HG03469 (cell line): Measurements from ENCODE around the gene COX5A.
"Not testable (repeated sequence)": the region's sequence is repeated elsewhere in the genome, so short reads cannot be mapped to it uniquely, and the experiment has no call there.

Source experiments
- ATAC-seq: cut with Tn5 transposase; IDR thresholded peaks from one replicate; pipeline ENCODE4 v1.9.1; 2021; ENCODE audit warnings: mild to moderate bottlenecking, moderate library complexity, moderate number of reproducible peaks; ENCODE audit not compliant: unreplicated experiment

COX5A gene

DNA sequence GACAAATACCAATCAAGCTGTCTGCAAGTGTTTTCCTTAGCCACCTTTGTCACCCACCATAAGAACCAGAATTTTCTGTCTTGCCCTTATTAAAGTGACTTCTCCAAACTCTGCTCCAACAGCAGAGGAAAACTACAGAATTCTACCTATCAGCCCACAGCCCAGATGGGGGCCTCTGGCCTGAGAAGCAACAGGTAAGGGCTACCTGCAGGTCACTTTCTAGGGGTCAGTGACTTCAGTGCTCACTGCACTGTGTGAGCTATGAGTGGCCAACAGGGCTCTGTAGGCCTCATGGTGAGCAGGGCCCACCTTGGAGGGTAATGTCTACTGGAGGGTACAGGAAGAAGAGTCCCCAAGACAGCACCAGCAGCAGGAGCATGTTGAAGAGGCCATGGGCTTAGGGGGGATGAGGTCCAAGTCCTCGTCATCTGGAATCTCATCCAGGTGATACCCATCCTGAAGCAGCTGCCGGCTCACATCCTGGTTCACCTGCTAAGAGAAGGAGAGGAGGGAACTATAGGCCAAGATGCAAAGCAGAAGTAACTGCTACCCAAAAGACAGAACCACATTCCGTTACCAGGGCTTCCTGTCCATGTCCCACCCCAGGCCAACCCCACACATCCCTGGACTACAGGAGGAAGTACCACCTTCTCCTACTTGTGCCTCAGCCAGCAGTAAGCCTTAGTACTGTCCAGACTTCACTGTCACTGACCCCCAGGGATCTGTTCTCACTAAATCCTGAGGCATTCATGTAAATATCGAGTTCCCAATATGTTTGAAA, 35.4 kb downstream of the COX5A start:
- no peak for ATAC-seq

- ATAC-seq, result no peak
These were observed 36.2 kb downstream of the COX5A start for GRCh38 chr15:74901612-74902063.

DNA sequence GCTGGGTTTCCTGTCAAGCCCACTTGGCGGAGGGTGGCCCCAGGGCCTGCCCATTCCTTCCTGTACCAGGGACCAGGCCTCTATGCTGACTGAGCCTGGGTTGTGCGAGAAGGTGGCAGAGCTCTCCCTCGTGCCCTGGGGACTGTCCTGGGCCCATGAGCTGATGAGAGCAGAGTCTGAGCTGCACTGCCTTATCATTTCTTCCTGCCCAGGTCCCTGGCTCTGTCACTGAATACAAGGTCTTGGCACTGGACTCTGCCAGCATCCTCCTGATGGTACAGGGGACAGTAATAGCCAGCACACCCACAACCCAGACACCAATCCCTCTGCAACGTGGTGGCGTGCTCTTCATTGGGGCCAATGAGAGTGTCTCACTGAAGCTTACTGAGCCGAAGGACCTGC, 40.6 kb downstream of the COX5A start:
- ATAC-seq, result no peak

- ATAC-seq, result no peak
These were observed 41.6 kb downstream of the COX5A start for GRCh38 chr15:74896316-74896715.

DNA sequence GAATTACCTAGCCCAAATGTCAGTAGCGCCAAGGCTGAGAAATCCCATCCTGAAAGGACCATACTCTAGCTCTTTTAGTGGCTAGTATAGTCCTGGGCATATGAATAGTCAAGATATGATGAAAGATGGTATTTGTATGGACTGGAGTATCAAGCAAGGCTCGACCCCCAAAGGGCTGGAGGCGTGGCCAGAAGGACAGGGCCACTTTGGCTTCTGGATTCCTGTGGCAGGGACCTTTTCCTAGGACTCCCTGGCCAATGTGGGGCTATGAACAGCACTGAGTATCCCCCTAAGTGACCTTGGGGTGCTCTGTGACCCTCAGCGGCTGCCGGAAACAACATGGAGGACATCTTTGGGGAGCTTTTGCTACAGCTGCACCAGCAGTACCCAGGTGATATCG, 42.0 kb downstream of the COX5A start:
- no peak for ATAC-seq

- ATAC-seq, result not testable (repeated sequence)
These were observed 43.5 kb downstream of the COX5A start for GRCh38 chr15:74894383-74894782.

DNA sequence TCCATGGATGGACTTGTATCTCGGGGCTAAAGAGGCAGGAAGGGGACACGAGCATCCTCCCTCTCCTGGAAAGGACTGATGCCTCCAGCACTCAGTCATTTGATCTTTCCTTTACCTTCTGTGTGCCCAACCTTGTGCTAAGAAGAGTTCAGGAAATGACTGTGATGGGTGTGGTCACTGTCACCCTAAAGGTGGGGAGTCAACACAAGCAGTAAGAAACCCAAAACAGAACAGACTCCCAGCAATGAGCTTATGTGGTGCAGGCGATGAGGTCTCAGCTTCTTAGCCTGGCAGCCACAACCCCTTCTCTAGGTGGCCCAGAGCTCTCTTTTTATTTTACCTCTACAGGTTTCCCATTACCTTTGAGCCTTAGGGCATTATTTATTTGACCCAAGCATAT, 44.2 kb downstream of the COX5A start:
- ATAC-seq, result no peak

- no peak for ATAC-seq
These were observed 44.9 kb downstream of the COX5A start for GRCh38 chr15:74892931-74893330.

DNA sequence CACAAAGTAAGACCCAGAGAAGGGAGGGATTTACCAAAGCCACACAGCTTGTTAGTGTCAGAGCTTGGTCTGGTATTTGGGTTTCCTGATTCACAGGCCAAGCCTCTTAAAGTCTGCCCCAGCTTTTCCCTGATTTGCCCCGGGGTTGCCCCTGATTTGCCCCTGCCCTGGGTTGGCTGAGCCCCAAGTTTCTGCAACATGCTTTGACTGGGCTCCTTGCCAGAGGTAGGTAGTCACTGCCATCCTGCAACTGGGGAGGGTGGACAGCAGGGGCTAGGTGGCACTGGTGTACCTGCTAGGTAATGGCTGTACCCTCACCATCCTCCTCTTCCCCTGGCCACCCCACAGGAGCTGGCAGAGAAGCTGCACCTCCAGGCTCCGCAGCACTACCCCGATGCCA, 45.6 kb downstream of the COX5A start:
- no peak for ATAC-seq

- no peak for ATAC-seq
These were observed 46.4 kb downstream of the COX5A start for GRCh38 chr15:74891469-74891868.

- ATAC-seq, result no peak
These were observed 47.3 kb downstream of the COX5A start for GRCh38 chr15:74890665-74890960.

DNA sequence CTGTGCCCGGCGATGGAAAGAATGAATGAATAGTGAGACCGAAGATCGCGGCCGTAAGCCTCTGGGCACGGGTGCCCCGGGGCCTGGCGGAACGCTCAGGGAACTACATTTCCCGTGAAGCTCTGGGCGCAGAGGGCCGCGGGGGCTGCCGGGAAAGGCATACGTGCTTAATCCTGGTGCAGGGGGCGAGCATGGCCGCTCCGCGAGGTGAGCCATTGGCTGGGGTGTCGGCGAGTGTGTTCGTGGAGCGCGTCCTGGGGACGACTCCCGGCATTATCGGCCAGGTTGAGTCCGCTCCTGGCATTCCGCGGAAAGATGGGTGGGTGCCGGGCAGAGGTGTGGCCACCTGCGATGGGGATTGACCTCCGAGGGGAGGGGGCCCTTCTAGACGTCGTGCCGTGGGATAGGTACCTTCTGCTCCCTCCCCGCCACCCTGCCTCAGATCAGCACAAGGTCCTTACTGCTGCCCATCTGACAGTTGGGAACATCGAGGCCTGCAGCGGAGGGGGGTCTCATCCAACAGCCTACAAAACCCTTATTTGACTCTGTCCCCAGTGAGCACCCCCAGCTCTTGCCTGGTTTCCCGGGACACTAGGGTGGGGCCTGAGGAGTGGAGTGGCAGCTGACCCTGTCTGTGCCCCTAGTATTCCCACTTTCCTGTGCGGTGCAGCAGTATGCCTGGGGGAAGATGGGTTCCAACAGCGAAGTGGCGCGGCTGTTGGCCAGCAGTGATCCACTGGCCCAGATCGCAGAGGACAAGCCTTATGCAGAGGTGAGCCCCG, 47.8 kb downstream of the COX5A start, which contains the start of gene MPI:
Gene MPI (plus strand): TSS at position 160 of the 782 bp plus-strand sequence. CDS start 32 bp downstream, at position 192.
- no peak for ATAC-seq

- no peak for ATAC-seq
These were observed 48.4 kb downstream of the COX5A start for GRCh38 chr15:74889390-74889882.

DNA sequence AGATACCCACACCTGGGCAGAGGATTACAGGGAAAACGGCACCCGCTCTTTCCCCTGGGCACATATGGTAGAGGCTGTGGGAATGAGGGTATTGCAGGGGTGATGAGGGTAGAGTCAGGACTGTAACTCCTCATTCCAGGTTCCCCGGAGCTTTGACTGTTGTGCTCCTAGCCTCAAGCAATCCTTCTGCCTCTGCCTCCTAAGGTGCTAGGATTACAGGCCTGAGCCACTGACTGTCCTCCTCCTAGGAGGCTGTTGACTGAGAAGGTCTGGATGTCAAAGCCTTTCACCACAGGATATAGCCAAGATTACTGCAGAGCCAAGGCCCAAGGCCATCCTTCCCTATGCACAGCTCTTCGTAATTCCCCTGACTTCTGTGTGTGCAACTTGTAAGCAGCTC, 49.2 kb downstream of the COX5A start:
- no peak for ATAC-seq

GRCh38 chr15:74887537-74888193, 50.2 kb downstream of the COX5A start:
- ATAC-seq, result not testable (repeated sequence)

- no peak for ATAC-seq
These were observed 52.4 kb downstream of the COX5A start for GRCh38 chr15:74885461-74885860.

DNA sequence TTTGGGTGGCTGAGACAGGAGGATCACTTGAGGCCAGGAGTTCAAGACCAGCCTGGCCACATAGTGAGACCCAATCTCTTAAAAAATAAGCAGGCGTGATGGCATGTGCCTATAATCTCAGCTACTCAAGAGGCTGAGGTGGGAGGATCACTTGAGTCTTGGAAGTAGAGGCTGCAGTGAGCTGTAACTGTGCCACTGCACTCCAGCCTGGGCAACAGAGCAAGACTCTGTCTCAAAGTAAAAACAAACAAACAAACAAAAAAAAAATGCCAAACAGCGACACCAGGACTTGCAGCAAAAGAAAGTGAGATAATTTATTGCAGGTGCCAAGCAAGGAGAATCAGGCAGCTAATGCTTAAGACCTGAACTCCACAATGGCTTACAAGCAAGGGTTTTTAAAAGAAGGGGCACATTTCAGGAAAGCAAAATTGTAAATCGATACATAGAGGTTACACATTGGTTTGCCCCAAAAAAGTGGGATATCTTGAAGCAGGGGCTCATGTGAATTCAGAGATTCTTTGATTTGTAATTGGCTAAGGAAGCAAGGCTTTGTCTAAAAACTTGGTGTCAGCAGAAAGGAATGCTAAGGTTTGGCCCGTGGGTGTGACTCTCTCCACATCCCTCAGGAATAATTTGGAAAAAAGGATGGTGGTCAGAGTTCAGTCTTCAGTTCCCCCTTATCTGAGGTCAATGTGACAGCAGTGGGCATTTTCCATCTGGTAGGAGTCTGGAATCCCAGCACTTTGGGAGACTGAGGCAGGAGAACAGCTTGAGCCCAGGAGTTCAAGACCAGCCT, 53.2 kb downstream of the COX5A start:
- no peak for ATAC-seq

- no peak for ATAC-seq
These were observed 55.3 kb downstream of the COX5A start for GRCh38 chr15:74882528-74882927.

GRCh38 chr15:74878273-74878672, 59.6 kb downstream of the COX5A start:
- ATAC-seq, result no peak

GRCh38 chr15:74873756-74874424, 64.0 kb downstream of the COX5A start:
- ATAC-seq, result no peak
